Measurements from ENCODE around the gene PRUNE2.

The PRUNE2 gene

GRCh38 chr9:76932757-76933156, 26.8 kb upstream of the PRUNE2 start:
- no peaks in the 10 kb centered on the region for H3K4me1 ChIP-seq (ENCODE audit: insufficient read depth, poor library complexity, severe bottlenecking)
- DNase-seq (ENCODE audit: low spot score) (no peak), ATAC-seq (ENCODE audit: low read depth) (no peak)
- H3K27ac ChIP-seq (ENCODE audit: poor library complexity, severe bottlenecking), result no peak overlapping the region
- H3K27me3 ChIP-seq (ENCODE audit: insufficient read depth, poor library complexity, severe bottlenecking), result no peaks in the 10 kb centered on the region
- no peaks in the 10 kb centered on the region for H3K9me3 ChIP-seq (ENCODE audit: severe bottlenecking)
- TF ChIP-seq CTCF (IDR thresholded peaks at IDR 0.05; ENCODE audit: poor library complexity, severe bottlenecking), result no peak
- no peaks in the 10 kb centered on the region for H3K36me3 ChIP-seq (ENCODE audit: low read depth)
- no peak overlapping the region for H3K4me3 ChIP-seq (ENCODE audit: severe bottlenecking)

GRCh38 chr9:76932265-76932664, 26.4 kb upstream of the PRUNE2 start:
- Histone ChIP-seq H3K27me3 (ENCODE audit: insufficient read depth, poor library complexity, severe bottlenecking) (no peaks in the 10 kb centered on the region), H3K4me1 (ENCODE audit: insufficient read depth, poor library complexity, severe bottlenecking) (no peaks in the 10 kb centered on the region), H3K9me3 (ENCODE audit: severe bottlenecking) (no peaks in the 10 kb centered on the region), H3K4me3 (ENCODE audit: severe bottlenecking) (no peak overlapping the region), H3K36me3 (ENCODE audit: low read depth) (no peaks in the 10 kb centered on the region), H3K27ac (ENCODE audit: poor library complexity, severe bottlenecking) (no peak overlapping the region)
- no peak for TF ChIP-seq CTCF (IDR thresholded peaks at IDR 0.05; ENCODE audit: poor library complexity, severe bottlenecking)
- no peak for ATAC-seq (ENCODE audit: low read depth)
- no peak for DNase-seq (ENCODE audit: low spot score)

- no peaks in the 10 kb centered on the region for H3K36me3 ChIP-seq (ENCODE audit: low read depth)
- no peaks in the 10 kb centered on the region for H3K4me1 ChIP-seq (ENCODE audit: insufficient read depth, poor library complexity, severe bottlenecking)
These were observed 21.8 kb upstream of the PRUNE2 start for GRCh38 chr9:76927540-76928240.

GRCh38 chr9:76926846-76927245, 20.9 kb upstream of the PRUNE2 start:
- Histone ChIP-seq H3K27ac (ENCODE audit: poor library complexity, severe bottlenecking) (peak overlapping the region; percentile 20), H3K36me3 (ENCODE audit: low read depth) (no peaks in the 10 kb centered on the region), H3K9me3 (ENCODE audit: severe bottlenecking) (no peaks in the 10 kb centered on the region), H3K4me3 (ENCODE audit: severe bottlenecking) (no peak overlapping the region), H3K4me1 (ENCODE audit: insufficient read depth, poor library complexity, severe bottlenecking) (no peaks in the 10 kb centered on the region), H3K27me3 (ENCODE audit: insufficient read depth, poor library complexity, severe bottlenecking) (no peaks in the 10 kb centered on the region)
- TF ChIP-seq CTCF (IDR thresholded peaks at IDR 0.05; ENCODE audit: poor library complexity, severe bottlenecking), result no peak
- DNase-seq (ENCODE audit: low spot score) (no peak), ATAC-seq (ENCODE audit: low read depth) (no peak; the same call in 2 of the 3 replicates)

More at GRCh38 chr9:76927540-76928240, 21.8 kb upstream of the PRUNE2 start:
- Histone ChIP-seq H3K27ac (ENCODE audit: poor library complexity, severe bottlenecking) (no peak overlapping the region), H3K4me3 (ENCODE audit: severe bottlenecking) (no peak overlapping the region), H3K9me3 (ENCODE audit: severe bottlenecking) (no peaks in the 10 kb centered on the region), H3K27me3 (ENCODE audit: insufficient read depth, poor library complexity, severe bottlenecking) (no peaks in the 10 kb centered on the region)
- no peak for DNase-seq (ENCODE audit: low spot score)
- no peak for TF ChIP-seq CTCF (IDR thresholded peaks at IDR 0.05; ENCODE audit: poor library complexity, severe bottlenecking)
- no peak for ATAC-seq (ENCODE audit: low read depth)

- peak overlapping the region; percentile 20 for H3K27ac ChIP-seq (ENCODE audit: poor library complexity, severe bottlenecking)
- no peak for DNase-seq (ENCODE audit: low spot score)
- no peak for TF ChIP-seq CTCF (IDR thresholded peaks at IDR 0.05; ENCODE audit: poor library complexity, severe bottlenecking)
- H3K36me3 ChIP-seq (ENCODE audit: low read depth), result no peaks in the 10 kb centered on the region
- no peaks in the 10 kb centered on the region for H3K27me3 ChIP-seq (ENCODE audit: insufficient read depth, poor library complexity, severe bottlenecking)
- peak; percentile 88 for ATAC-seq (ENCODE audit: low read depth)
- H3K4me3 ChIP-seq (ENCODE audit: severe bottlenecking), result no peak overlapping the region
- no peaks in the 10 kb centered on the region for H3K4me1 ChIP-seq (ENCODE audit: insufficient read depth, poor library complexity, severe bottlenecking)
- H3K9me3 ChIP-seq (ENCODE audit: severe bottlenecking), result no peaks in the 10 kb centered on the region
These were observed 20.4 kb upstream of the PRUNE2 start for GRCh38 chr9:76926324-76926741.

Measured in RWPE2 (cell line).